Prostate gland (tissue), 2 donors: ENCODE measurements around the gene C1QL3.

Experiments
- CTCF ChIP-seq, 4 experiments: fragments of 200-600 bp in 2 of 4; fragments of 450-650 bp in 2 of 4; sonication (generic) in 2 of 4; IDR thresholded peaks; 1 replicate in 3 of 4; 2 replicates in 1 of 4; pipeline ENCODE4 v1.5.1; 2016 to 2019; ENCODE audit warnings: antibody characterized with exemption in 4 of 4, mild to moderate bottlenecking in 2 of 4, moderate library complexity in 2 of 4
- POLR2A ChIP-seq: fragments of 450-650 bp; IDR thresholded peaks from one replicate; pipeline ENCODE4 v1.6.1; 2016; ENCODE audit warnings: antibody characterized with exemption, mild to moderate bottlenecking

- TF ChIP-seq CTCF (IDR thresholded peaks at IDR 0.05) = peak in 3 of 4 experiments; percentile 53 to 58 (median 56)
- TF ChIP-seq POLR2A = no peak
These were observed 23.5 kb upstream of the C1QL3 start for GRCh38 chr10:16545116-16545736.
